Osteoblast (primary cell): ENCODE data around the gene NFS1. TPM values are rescaled to one million over a fixed set of nuclear protein-coding genes. Genes with fewer than 3 reads are reported as not detected.

Experiments
- DNase-seq: peaks from one replicate; pipeline ENCODE4 v3.0.0; 2011; ENCODE audit warnings: low spot score, mixed read lengths; ENCODE audit not compliant: insufficient read length; ENCODE audit errors: missing footprints
- H2AFZ ChIP-seq: 2 replicates; pipeline ENCODE4 v1.6.0; 2011; ENCODE audit warnings: mild to moderate bottlenecking, low read length
- H3K27ac ChIP-seq: 2 replicates; pipeline ENCODE4 v1.5.1; 2011; ENCODE audit warnings: mild to moderate bottlenecking, low read depth, low read length, moderate library complexity
- H3K27me3 ChIP-seq: 2 replicates; pipeline ENCODE4 v1.6.0; 2012; ENCODE audit warnings: mild to moderate bottlenecking, control low read depth, inconsistent platforms, low read length, moderate library complexity; ENCODE audit not compliant: insufficient read depth
- H3K36me3 ChIP-seq: 2 replicates; pipeline ENCODE4 v1.5.1; 2011; ENCODE audit warnings: mild to moderate bottlenecking, low read length, control low read depth, moderate library complexity; ENCODE audit not compliant: insufficient read depth
- H3K4me1 ChIP-seq: 2 replicates; pipeline ENCODE4 v1.5.1; 2011; ENCODE audit warnings: mild to moderate bottlenecking, low read length, control low read depth, moderate library complexity; ENCODE audit not compliant: insufficient read depth
- H3K4me2 ChIP-seq: 2 replicates; pipeline ENCODE4 v1.6.0; 2011; ENCODE audit warnings: mild to moderate bottlenecking, low read length; ENCODE audit not compliant: insufficient read depth
- H3K4me3 ChIP-seq: fragments of 200-600 bp; sonication (generic); 3 replicates; pipeline ENCODE4 v1.5.1; 2012; ENCODE audit warnings: mild to moderate bottlenecking, low read length, inconsistent platforms; ENCODE audit not compliant: insufficient read depth
- H3K79me2 ChIP-seq: 2 replicates; pipeline ENCODE4 v1.6.0; 2012; ENCODE audit warnings: mild to moderate bottlenecking, low read length, control low read depth, inconsistent platforms; ENCODE audit not compliant: insufficient read depth
- H3K9me3 ChIP-seq: 2 replicates; pipeline ENCODE4 v1.5.1; 2011; ENCODE audit warnings: low read depth, low read length, control low read depth
- H4K20me1 ChIP-seq: 2 replicates; pipeline ENCODE4 v1.6.0; 2012; ENCODE audit warnings: mild to moderate bottlenecking, low read length, control low read depth; ENCODE audit not compliant: insufficient read depth
- small RNA-seq: library from RNA; depleted of rRNA; stranded (forward); fragments of <200 nt; gene quantifications from one replicate; pipeline ENCODE3, GENCODE V24; 2012
- total RNA-seq: library from RNA; depleted of rRNA; stranded (reverse); fragments of >200 nt; gene quantifications from 2 replicates; pipeline ENCODE4 v1.2.3, GENCODE V29; 2012
- TF ChIP-seq, protein P1 (sequence below): IDR thresholded peaks from 2 replicates; pipeline ENCODE4 v1.5.1; 2011; ENCODE audit warnings: mild to moderate bottlenecking, low read depth, low read length, moderate library complexity; ENCODE audit errors: extremely low read depth

The NFS1 gene
- total RNA-seq, 1 donor = 21.7 TPM

GRCh38 chr20:35619196-35620095, 79.7 kb downstream of the NFS1 start:
- no peaks in the 10 kb centered on the region for H4K20me1 ChIP-seq
- peak; percentile 95 for DNase-seq
- no peaks in the 10 kb centered on the region for H3K27me3 ChIP-seq
- TF ChIP-seq, protein P1, sequence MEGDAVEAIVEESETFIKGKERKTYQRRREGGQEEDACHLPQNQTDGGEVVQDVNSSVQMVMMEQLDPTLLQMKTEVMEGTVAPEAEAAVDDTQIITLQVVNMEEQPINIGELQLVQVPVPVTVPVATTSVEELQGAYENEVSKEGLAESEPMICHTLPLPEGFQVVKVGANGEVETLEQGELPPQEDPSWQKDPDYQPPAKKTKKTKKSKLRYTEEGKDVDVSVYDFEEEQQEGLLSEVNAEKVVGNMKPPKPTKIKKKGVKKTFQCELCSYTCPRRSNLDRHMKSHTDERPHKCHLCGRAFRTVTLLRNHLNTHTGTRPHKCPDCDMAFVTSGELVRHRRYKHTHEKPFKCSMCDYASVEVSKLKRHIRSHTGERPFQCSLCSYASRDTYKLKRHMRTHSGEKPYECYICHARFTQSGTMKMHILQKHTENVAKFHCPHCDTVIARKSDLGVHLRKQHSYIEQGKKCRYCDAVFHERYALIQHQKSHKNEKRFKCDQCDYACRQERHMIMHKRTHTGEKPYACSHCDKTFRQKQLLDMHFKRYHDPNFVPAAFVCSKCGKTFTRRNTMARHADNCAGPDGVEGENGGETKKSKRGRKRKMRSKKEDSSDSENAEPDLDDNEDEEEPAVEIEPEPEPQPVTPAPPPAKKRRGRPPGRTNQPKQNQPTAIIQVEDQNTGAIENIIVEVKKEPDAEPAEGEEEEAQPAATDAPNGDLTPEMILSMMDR = peak; percentile 37
- peak overlapping the region; percentile 74 for H2AFZ ChIP-seq
- peaks cover 23% of the 10 kb centered on the region for H3K4me1 ChIP-seq
- H3K4me3 ChIP-seq = peak overlapping the region; percentile 71
- no peaks in the 10 kb centered on the region for H3K79me2 ChIP-seq
- H3K4me2 ChIP-seq = peak overlapping the region; percentile 87
- peaks cover 8% of the 10 kb centered on the region for H3K36me3 ChIP-seq
- H3K9me3 ChIP-seq = no peaks in the 10 kb centered on the region
- no peak overlapping the region for H3K27ac ChIP-seq

DNA sequence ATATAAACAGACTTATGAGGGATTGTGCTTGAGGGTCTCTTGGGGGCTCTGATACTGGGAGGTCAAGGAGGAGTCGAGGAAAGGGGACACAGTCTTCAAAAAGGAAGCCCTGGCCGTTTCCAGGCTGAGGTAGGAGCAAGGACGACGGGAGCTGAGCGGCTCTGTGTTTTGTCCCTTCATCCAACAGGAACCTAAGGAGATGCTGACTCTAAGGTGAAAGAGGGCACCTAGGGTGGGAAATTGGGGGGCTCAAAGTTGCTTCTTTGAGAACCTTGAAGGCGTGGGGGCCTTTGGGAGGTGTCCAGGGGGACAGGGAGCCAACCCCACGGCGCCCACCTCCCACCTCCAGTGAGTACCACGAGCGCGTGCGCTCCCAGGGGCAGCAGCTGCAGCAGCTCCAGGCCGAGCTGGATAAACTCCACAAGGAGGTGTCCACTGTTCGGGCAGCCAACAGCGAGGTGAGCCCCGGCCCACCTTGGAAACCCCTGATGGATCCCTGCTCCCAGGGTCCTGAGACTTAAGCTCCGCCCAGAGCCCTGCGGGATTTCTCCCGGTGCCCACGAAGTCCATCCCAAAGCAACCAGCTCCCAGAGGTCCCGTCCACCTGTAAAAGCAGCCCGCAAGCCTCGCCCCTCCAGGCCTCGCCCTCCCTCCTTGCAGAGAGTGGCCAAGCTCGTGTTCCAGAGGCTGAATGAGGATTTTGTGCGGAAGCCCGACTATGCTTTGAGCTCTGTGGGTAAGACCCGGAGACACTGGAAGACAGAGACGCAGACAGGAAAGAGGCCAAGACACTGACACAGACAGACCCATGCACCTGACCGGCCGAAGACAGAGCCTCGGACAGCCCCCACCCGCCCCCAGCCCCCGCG, 80.7 kb downstream of the NFS1 start:
- peak; percentile 69 for DNase-seq
- H3K79me2 ChIP-seq = no peaks in the 10 kb centered on the region
- H3K27me3 ChIP-seq = no peaks in the 10 kb centered on the region
- peak overlapping the region; percentile 87 for H3K4me2 ChIP-seq
- H3K4me1 ChIP-seq = peaks cover 23% of the 10 kb centered on the region
- H3K36me3 ChIP-seq = peaks cover 8% of the 10 kb centered on the region
- TF ChIP-seq, protein P1 = no peak
- H3K27ac ChIP-seq = no peak overlapping the region
- H4K20me1 ChIP-seq = no peaks in the 10 kb centered on the region
- no peaks in the 10 kb centered on the region for H3K9me3 ChIP-seq
- peak overlapping the region; percentile 65 for H2AFZ ChIP-seq
- H3K4me3 ChIP-seq = peak overlapping the region; percentile 71

Small RNA genes within 50 kb of the gene (small RNA-seq; reads per million reads assigned to genes)
- not detected for gene RNU6-759P

Other genes starting within 250 kb of the NFS1 start
- 23.3 and 23.5 TPM in 2 replicates for gene CEP250, start 243.8 kb downstream of the NFS1 start, total RNA-seq
- gene C20orf173, start 169.7 kb downstream of the NFS1 start, total RNA-seq = not detected in 2 replicates
- 475 and 538 TPM in 2 replicates for gene ERGIC3, start 157.3 kb downstream of the NFS1 start, total RNA-seq
- 3.2 and 4.0 TPM in 2 replicates for gene SPAG4, start 83.5 kb downstream of the NFS1 start, total RNA-seq
- 165 and 166 TPM in 2 replicates for gene CPNE1, start 34.5 kb downstream of the NFS1 start, total RNA-seq
- 57.8 and 62.6 TPM in 2 replicates for gene RBM12, start 34.5 kb downstream of the NFS1 start, total RNA-seq
- gene ROMO1, start 53 bp upstream of the NFS1 start, total RNA-seq = 108 and 124 TPM in 2 replicates
- gene RBM39, start 42.9 kb upstream of the NFS1 start, total RNA-seq = 274 and 300 TPM in 2 replicates
- gene PHF20, start 72.7 kb upstream of the NFS1 start, total RNA-seq = 34.8 and 39.1 TPM in 2 replicates